ENCODE results near the gene ZFC3H1.
A peak's percentile ranks its signal among the peaks of the same experiment; 100 is the strongest.
"Not testable (repeated sequence)": the region's sequence is repeated elsewhere in the genome, so short reads cannot be mapped to it uniquely, and the experiment has no call there.

ZFC3H1 gene

DNA sequence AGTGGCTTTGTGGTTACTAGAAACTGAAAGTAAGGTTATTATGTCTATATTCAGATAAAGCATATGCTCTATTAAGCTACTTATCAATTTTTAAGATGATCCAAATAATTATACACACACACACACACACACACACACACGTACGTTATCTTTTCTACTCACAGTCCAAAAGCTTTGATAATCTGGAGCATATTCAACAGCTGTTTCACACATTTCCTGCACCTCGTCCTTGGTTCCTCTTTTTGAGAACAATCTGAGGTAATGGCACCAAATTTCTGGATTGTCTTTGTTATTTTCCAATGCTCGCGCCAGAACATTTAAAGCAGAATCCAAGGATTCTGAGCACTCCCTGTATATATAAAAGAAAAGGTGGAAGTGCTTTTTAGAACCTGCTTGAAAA is 37.5 kb downstream of the ZFC3H1 start:
- no peak for FAIRE-seq

DNA sequence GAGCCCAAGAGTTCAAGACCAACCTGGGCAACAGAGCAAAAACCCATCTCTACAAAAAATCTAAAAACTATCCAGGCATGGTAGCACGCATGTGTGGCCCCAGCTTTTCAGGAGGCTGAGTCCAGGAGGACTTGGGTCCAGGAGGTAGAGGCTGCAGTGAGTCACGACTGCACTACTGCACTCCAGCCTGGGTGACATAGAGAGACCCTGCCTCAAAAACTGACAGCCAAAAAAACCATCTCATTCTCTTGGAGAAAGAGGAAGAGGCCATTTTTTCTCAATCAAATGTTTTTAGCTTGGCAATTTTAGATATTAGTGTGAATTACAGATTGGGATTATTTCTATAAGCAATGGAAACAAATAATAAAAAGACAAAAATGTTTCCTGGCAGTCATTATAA is 38.2 kb downstream of the ZFC3H1 start:
- no peak for FAIRE-seq

DNA sequence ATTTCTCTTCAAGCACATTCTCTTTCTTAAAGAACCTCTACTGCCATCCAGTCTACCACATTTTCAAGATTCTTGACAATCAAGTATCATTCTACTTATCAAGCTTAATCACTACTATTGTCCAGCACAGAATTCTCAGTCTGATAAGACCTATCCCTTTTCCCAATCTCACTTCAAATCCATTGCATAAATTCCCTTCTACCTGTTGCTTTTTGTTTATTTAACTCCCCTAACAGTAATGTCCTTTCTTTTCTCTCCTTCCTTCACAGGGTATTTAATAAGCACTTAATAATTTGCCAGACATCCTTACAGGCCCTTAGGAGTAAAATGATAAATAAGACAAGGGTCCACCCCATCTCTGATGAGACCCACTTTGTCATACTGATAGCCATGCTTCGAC is 41.7 kb downstream of the ZFC3H1 start:
- FAIRE-seq = no peak

DNA sequence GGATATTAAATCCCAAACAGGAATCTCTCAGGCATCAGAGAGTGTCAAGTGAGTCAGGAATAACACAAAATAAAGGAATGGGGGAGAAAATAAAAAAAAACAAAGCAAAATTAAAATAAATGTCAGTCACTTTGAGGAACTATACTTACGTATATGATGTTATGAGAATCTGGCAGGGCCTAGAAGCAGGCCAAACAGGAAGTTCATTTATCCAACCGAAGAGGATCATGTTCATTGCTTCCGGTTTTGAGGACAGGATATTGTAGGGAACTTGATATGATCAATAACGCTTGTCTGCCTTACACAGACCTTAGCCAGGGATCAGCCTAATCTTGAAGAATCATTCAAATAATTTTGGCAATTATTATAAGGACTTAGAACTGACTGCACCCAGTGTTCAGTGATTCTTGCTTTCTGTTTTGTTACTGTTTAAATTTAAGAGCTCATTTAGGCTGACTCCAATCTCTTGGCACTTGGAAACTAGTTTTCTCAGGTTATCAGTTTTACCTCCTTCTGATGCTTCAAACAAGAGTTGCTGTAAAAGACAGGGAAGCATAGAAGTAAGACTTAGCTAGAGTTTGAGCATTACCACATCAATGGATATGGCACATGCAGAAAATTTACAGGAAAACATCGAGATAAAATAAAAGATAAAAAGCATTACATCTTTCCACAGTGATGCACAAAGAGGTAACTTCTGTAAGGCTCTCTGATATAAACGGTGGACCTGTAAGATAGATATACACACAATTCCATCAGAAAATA is 53.4 kb downstream of the ZFC3H1 start:
- no peak for FAIRE-seq

DNA sequence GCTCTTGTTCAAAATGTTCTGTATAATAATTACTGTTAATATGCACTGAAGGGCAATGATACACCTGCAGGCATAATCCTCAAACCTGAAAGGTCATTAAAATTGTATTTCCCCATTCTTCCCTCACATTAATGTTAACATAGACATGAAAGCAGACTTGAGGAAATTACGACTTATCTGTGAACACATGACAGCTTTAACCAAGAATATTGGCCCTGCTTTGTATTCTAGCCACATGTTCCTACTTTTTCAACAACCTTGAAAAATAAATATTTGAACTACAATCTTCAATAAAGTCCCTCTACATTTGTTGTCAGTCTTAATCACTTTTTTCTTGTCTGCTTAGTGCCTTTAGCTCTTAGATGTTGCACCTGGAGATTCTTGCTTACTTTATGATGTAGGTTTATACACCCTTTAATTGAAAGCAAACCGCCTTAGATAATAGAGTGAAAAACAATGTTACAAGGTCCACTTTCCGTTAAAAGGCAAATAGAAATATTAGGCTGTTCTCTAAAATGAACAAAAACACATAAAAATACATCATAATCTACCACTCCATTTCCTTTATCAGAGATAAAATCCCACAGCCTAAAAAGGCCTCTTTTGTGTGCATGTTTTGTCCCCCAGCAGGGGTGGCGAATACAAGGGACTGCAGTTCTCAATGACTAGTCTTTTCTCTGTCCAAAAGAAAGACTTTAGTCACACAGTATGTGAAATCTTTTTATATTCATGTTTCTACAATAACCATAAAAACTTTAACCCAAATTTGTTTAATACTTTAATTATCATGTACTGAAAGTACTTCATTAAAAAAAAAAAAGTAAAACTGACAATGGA is 55.9 kb downstream of the ZFC3H1 start:
- peak; percentile 36 for FAIRE-seq

DNA sequence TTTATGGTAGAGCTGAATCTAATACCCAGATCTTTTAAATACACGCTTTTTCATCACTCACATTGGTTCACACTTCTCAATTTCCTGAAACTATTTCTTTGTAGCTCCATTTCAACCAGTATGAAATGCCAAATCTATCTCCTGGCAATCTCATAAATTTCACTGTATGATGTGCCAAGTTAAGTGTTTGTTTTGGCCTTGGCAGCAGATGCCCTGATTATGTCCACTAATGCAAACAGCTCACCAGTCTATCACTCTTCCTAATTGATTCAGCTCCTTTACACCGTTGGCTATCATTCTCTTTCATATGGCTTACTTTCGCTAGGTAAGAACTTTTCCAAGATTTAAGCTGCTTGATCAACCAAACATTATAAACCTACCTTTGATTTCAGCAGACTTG is 58.6 kb downstream of the ZFC3H1 start:
- no peak for FAIRE-seq

DNA sequence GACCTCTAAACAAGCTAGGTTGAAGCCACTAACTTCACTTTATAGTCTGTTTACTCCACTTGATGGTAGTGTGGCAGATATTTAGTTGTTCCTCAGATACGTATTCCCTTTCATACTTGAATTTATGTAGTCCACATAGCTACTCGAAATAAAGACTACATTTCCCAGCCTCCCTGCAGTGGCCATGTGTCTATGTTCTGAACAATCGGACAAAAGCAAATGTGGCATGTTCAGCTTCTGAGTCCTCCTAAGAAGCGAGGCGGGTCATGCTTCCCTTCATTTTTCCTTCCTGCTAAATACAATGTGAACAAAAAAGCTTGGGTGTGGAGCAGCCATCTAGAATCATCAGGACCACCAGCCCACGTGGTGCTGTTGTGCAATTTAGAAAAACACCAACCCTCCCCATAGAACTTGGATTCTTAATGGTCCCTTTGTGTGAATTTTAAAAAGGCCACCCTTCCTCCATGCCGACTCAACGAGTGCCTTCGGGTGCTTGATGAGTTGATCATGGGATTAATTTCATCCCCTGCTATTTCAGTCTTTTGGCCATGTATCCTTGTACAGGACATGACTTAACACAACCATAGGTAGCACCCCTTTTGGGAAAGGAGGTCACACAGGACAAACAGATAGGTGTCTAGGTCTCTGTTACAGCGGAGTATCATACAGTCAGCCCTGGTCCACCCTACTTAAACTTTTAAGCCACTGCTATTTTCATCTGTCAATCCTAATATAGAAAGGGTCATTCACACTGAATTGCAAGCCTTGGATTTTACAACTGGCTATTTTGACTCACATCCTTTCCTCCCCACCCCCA is 60.7 kb downstream of the ZFC3H1 start:
- FAIRE-seq = no peak

DNA sequence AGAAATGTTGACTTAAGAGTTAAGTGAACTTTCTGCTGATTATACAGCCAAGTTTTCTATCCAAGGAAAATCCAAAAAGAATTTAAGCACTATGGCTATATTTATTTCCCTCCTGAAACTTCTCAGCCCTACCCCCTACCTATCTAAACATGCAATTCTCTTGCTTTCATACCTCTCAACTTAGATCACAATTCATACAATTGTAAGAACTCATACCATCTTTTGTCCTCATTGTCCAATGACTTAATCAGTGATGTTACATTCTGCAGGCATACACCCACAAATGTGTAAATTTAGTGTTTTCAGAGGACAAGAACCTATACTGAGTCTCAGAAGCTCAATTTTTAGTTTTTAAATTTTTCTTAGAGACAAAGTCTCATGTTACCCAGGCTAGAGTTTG is 62.1 kb downstream of the ZFC3H1 start:
- FAIRE-seq = no peak

DNA sequence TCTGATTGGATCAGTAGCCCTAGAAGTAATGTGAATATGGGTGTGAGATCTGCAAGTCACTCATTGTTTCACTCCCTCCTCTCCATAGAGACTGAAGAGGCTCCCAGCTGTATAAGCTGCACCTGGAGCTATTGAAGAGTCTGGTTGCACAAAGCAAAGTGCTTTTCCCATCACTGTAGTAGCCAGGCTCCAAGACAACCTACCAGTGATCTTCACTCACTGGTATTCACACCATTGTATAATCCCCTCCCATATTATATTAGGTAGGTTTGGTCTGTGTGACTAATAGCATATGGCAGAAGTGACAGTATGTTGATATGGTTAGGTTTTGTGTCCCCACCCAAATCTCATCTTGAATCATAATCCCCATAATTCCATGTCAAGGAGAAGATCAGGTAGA is 64.4 kb downstream of the ZFC3H1 start:
- no peak for FAIRE-seq

DNA sequence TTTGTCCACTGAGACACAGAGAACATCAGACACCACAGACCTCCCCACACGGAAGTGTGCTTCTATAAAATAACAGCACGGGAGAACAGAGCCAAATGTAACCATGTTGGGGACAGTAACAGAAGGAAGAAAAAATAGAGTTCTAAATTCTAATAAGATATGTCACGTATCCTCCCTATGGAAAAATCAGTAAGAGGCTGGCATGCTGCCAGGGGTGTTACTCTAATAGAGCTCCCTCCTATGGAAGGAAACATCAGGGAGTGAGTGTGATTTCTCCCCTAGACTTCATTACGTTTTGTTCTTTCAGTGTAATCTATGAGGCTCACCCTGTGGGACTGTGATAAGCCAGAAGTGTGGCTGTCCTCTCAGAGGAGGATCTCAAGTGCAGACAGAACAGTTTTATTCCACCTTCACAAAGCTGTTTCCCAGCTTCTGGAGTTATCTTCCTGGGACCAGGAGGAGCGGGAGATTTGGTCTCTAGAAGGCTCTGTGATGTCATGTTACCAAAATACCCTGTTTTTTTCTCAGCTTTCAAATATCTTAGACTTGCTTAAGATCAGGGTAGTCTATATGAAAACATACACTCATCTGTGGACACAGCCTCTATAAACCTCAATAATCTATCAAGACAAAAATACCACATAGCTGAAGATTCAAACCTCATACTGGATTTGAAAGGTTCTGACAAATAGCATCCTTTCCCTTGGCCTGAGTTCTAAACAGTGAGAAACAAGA is 69.3 kb downstream of the ZFC3H1 start:
- FAIRE-seq = no peak

DNA sequence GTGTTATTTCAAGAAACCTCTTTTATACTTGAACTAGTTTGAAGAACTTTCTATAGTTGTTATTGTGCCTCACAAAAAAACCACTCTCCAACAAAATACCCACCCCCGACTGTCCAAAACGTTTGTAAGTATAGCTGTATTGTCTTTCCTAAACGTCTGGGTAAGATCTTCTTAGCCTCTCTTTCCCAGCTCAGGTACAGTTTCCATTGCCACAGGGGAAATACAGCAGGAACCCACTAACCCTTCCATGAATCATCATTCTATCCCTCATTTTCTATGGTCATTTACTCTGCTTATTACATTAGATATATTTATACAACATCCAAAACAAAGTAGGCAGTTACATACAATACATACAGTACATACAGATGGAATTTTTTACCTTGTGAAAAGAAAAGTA is 70.8 kb downstream of the ZFC3H1 start:
- no peak for FAIRE-seq

DNA sequence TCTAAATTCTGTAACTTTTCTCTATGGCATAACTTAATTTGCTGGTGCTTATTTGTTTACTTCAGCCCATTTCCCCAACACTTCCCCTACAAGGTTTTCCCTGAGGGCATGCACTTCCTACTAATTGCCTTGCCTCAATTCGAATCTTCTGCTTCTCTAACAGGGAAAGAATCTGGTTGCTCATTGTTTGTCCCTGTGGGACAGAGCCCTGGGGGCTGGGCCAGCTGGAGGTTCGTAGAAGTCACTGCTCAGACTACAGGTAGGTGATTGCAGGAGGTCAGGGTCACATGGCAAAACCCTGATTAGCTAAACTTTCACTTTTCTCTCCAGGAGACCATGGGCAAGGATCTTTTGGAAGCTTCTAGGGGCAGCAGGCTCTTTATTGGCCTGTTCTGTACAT is 72.0 kb downstream of the ZFC3H1 start:
- no peak for FAIRE-seq

DNA sequence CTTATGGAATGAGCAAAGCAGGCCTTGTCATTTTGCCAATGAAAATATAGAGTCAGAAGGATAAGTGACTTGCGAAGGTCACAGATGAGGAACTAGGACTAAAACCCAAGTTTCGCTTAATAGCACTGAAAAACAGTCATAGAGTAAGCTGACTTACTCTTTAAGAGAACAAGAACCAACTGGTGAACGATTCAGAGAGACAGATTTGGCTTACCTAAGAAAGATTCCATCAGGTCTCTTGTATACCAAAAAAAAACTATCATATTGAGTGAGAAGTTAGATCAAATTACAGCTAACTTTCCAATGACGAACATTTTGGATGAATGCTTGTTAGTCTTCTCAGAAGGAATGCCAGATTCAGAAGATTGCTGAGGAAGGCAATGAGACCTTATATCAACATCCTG is 74.2 kb downstream of the ZFC3H1 start:
- no peak for FAIRE-seq

DNA sequence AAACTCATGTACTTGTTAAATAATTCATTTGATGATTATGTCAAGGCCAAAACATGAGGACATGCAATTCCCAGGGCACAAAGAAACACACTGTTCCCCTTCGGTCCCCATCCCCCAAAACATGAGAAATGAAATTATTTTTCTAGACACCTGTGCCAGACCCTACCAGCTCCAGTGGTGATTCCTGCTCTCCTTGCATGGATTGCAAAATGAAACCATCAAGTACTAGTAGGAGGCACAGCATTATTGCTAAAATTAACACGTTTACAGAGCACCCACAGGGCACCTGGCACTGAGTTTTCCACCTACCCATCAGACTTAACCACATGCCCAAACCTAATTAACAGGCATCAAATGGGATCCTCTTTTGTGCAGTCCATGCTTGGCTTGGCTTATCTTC is 76.6 kb downstream of the ZFC3H1 start:
- FAIRE-seq = no peak

DNA sequence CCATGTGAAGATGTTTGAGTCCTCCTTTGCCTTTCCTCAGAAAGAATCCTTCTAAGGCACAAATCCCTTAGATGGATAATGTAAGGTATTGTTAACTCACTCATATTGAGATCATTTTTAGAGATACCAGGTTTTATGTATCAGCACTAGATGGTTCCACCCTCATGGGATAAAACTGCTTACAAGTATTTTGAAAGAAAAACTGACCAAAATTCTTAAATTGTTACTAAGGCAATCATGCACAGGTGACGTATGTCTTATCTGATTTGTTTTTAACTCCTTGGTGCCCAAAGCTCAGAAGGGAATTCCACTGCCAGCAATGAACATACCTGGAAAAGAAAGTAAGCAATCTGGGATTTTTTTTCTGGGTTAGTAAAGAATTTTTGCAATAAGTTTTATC is 78.4 kb downstream of the ZFC3H1 start:
- no peak for FAIRE-seq

DNA sequence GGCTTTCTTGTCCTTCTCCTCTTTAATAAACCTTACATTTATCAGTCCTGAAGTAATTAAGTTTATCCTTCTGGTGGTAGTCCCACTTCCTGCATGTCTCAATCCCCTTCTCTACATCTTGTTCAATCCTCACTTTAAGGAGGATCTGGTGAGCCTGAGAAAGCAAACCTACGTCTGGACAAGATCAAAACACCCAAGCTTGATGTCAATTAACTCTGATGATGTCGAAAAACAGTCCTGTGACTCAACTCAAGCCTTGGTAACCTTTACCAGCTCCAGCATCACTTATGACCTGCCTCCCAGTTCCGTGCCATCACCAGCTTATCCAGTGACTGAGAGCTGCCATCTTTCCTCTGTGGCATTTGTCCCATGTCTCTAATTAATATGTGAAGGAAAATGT is 79.3 kb downstream of the ZFC3H1 start:
- FAIRE-seq = no peak

DNA sequence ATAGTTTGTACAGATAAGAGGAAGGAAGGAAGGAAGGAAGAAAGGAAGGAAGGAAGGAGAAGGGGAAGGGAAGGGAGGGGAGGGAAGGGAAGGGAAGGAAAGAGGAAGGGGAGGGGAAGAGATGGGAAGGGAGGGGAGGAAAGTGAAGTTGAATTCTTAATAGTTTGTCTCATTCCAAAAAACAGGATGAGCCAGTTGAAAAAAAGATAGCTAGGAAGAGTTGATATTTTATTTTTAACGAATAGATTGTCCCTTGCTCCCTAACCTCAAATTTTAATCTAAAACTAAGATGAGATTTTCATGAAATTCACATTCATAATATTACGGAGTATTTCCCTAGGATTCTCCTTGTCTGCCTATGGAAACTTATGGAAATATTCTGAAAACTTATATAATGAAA is 80.7 kb downstream of the ZFC3H1 start:
- FAIRE-seq = no peak

DNA sequence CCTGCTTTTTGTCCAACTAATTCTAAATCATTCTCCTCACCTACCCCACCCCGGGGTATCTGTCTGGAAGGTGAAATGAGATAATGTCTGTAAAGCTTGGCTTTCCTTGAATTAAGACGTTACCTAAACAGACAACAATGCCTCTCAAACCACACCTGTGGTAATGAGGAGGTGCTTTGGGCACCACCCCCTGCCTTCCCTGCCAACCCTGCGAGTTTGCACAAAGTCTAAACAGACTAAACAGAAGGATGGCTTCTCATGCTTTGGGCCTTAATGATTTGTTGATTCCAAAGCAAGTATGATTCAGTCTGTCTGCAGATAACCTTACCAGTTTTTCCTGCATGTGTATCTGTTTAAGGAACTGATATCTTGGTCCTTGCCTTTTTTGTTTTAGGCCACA is 82.4 kb downstream of the ZFC3H1 start:
- FAIRE-seq = no peak

DNA sequence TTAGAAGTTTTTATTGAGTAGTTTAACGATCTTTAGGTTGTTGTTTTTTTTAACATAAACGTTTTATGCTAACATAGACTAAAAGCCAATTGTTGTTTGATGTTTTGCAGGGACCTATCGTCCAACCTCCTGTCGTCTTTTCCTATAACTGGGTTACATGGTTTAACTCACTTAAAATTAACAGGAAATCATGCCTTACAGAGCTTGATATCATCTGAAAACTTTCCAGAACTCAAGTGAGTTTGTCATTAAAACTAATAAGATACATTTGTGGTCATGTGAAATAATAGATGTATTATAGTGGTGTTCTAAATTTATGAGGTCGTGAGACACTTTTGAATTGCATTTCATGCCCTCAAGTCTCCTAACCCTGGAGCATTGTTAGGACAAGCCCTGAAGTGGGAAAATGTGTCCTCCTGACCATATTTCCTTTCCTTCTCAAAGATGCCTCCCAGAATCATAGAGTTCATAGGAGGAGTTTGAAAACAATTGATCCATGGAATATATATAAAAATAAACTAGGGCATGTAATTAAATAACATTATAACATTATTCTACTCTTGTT is 84.9 kb downstream of the ZFC3H1 start:
- FAIRE-seq = no peak

DNA sequence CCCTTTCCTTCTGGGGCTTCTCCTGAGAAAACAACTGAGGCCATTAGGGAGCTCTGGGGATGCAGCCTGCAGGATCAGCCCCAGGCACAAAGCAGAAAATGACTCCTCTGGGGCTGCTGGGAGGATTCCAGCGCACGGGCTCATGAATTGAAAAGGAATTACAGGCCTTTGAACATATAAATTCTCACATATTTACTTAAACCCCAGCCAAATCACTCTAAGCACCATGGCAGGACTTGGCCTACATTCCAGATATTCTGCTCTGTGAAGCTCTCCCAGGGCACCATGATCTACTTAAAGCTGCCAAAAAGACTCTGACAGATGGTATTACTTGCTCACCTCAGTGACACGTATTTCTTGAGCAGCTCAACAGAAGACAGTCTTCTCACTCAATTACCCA is 87.2 kb downstream of the ZFC3H1 start:
- FAIRE-seq = no peak

DNA sequence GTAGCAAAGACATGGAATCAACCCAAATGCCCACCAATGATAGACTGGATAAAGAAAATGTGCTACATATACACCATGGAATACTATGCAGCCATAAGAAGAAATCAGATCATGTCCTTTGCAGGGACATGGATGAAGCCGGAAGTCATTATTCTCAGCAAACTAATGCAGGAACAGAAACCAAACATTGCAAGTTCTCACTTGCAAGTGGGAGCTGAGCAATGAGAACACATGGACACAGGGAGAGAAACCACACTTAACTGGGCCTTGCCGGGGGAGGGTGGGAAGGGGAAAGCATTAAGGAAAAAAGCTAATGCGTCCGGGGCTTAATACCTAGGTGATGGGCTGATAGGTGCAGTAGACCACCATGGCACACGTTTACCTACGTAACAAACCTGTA is 93.8 kb downstream of the ZFC3H1 start:
- not testable (repeated sequence) for FAIRE-seq

DNA sequence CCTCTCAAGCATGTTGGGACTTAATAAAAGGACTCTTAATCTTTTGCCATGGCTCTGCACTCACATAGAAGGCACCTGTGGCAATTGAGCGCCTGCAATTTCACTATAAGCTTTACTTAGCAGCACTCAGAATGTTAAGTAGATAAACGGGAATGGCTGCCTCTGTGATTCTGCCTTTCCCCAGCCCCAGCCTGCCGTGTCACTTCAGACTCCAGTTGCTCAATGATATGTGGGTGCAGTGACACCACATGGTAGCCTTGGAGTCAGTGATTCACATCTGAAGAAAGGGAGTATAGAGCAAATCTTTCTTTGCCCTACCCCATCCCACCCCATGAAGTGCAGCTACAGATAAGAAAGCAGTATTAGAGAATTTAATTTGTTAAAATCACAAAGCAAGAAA is 96.1 kb downstream of the ZFC3H1 start:
- no peak for FAIRE-seq

DNA sequence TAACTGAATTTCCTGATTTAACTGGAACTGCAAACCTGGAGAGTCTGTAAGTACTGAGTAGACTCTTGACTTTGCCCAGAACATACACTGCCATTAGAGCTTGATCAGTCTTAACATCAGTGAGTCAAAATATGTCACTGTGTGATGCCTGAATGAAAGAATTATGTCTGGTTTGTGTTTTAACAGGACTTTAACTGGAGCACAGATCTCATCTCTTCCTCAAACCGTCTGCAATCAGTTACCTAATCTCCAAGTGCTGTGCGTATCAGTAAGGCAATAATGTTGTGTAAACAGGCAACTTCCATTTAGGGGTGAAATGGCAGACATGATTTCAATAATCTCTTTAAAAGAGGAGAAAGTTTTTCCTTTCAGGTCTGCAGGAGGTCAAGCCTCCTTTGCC is 97.0 kb downstream of the ZFC3H1 start:
- no peak for FAIRE-seq

Measured in islet of Langerhans (tissue), 1 donor.